Neuron (in vitro differentiated cells): ENCODE results near the gene RASA4.
A peak's percentile ranks its signal among the peaks of the same experiment; 100 is the strongest.
"Not testable (repeated sequence)": the region's sequence is repeated elsewhere in the genome, so short reads cannot be mapped to it uniquely, and the experiment has no call there.

Experiments
- H2AFZ ChIP-seq: one replicate; pipeline ENCODE4 v1.6.1; 2013; ENCODE audit warnings: low read depth, mild to moderate bottlenecking, inconsistent platforms, low read length, moderate library complexity
- H3K27me3 ChIP-seq: one replicate; pipeline ENCODE4 v1.6.1; 2013; ENCODE audit warnings: low read length; ENCODE audit not compliant: insufficient read depth
- H3K36me3 ChIP-seq: one replicate; pipeline ENCODE4 v1.6.1; 2013; ENCODE audit warnings: low read length; ENCODE audit not compliant: insufficient read depth
- H3K4me1 ChIP-seq: one replicate; pipeline ENCODE4 v1.6.1; 2013; ENCODE audit warnings: low read length; ENCODE audit not compliant: insufficient read depth
- H3K4me3 ChIP-seq: 2 replicates; pipeline ENCODE4 v1.5.1; 2013; ENCODE audit warnings: mild to moderate bottlenecking, low read length, moderate library complexity
- H3K9me3 ChIP-seq: one replicate; pipeline ENCODE4 v1.6.1; 2013; ENCODE audit warnings: low read length

Gene RASA4

DNA sequence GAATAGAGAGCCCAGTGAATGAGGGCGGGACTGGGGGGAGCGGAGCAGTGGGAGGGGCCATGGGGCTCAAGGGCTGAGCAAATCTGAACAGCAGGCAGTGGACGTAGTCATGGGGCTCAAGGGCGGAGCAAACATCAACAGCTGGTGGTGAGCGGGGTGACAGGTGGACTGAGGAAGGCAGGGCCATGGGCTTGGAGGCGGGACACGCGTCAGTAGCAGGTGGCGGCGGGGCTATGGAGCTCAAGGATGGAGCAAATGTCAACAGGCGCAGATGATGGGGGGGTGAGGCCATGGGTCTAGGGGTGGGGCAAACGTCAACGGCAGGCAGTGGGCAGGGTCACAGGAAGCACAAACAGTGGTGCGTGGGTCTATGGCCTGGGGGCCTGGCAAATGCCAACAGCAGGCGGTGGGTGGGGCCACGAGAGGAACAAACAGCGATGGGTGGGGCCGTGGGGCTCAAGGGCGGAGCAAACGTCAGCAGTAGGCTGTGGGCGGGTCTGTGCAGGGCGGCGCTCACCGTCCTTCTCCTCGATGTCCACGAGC, 24.0 kb downstream of the RASA4 start:
- H2AFZ ChIP-seq, H3K36me3 ChIP-seq, H3K9me3 ChIP-seq, H3K27me3 ChIP-seq, H3K4me1 ChIP-seq, H3K4me3 ChIP-seq: not testable (repeated sequence)

DNA sequence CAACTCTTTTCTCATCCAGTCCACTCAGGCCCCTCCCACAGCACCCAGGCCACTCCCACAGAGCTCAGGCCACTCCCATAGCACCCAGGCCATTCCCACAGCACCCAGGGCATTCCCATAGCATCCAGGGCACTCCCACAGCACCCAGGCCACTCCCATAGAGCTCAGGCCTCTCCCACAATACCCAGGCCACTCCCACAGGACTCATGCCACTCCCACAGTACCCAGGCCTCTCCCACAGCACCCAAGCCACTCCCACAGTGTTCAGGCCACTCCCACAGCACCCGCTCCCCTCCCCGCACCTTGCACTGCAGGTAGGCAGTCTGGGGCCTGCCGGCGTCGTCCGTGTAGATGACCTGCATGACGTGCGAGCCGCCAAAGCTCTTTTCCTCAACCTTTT, 26.7 kb downstream of the RASA4 start:
- H3K4me1 ChIP-seq, H3K4me3 ChIP-seq, H3K9me3 ChIP-seq, H2AFZ ChIP-seq, H3K36me3 ChIP-seq, H3K27me3 ChIP-seq: not testable (repeated sequence)

DNA sequence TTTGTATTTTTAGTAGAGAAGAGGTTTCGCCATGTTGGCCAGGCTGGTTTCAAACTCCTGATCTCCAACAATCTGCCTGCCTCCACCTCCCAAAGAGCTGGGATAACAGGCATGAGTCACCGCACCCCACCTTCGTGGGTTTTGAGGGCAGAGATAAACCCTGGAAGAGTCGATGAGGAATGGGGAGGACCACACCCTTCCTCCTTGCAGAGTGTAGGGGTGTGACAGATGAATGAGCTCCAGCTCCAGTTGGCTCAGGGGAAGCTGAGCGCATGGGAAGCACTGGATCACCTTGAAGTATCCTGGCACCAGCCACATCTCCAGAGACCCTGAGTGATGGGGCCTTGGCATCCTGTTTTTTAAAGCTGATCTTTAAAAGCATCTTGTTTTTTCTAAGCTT, 33.1 kb downstream of the RASA4 start:
- H3K27me3 ChIP-seq, H3K9me3 ChIP-seq, H3K36me3 ChIP-seq, H3K4me3 ChIP-seq, H3K4me1 ChIP-seq, H2AFZ ChIP-seq: not testable (repeated sequence)

DNA sequence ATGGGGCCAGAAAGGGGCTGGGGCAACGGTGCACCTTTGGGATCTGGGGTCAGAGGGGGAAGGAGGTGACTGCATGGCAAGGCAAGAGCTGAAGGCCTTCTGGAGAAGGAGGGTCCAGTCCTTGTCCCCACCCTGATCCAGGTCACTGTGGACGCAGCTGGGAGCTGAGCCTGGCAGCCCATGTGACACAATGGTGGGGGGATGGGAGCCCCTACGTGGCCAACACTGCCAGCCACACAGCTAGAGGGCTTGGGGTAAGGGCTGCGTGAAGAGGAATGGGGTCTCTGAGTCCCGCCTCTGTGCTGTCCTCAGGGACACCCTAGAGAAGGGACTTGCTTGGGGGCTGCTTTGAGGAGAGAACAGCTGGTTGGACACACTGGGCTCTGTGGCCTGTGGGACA, 34.8 kb downstream of the RASA4 start:
- not testable (repeated sequence) for H3K4me1 ChIP-seq, H3K27me3 ChIP-seq, H3K9me3 ChIP-seq, H3K36me3 ChIP-seq, H3K4me3 ChIP-seq, H2AFZ ChIP-seq

DNA sequence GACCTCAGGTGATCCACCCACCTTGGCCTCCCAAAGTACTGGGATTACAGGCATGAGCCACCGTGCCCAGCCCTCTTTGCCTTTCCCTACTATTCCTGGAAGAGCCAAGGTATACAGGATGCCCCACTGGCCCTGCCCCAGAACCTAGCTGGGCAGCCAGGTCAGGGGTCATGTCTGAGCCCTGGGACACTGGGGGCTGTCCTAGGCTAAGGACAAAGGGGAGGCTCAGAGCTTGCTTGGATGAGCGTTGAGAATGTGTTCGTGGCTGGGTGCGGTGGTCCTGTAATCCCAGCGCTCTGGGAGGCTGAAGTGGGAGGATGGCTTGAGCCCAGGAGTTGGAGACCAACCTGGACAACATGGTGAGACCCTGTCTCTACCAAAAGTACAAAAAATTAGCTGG, 38.1 kb downstream of the RASA4 start:
- H3K9me3 ChIP-seq, H3K4me1 ChIP-seq, H3K4me3 ChIP-seq, H2AFZ ChIP-seq, H3K36me3 ChIP-seq, H3K27me3 ChIP-seq: not testable (repeated sequence)

DNA sequence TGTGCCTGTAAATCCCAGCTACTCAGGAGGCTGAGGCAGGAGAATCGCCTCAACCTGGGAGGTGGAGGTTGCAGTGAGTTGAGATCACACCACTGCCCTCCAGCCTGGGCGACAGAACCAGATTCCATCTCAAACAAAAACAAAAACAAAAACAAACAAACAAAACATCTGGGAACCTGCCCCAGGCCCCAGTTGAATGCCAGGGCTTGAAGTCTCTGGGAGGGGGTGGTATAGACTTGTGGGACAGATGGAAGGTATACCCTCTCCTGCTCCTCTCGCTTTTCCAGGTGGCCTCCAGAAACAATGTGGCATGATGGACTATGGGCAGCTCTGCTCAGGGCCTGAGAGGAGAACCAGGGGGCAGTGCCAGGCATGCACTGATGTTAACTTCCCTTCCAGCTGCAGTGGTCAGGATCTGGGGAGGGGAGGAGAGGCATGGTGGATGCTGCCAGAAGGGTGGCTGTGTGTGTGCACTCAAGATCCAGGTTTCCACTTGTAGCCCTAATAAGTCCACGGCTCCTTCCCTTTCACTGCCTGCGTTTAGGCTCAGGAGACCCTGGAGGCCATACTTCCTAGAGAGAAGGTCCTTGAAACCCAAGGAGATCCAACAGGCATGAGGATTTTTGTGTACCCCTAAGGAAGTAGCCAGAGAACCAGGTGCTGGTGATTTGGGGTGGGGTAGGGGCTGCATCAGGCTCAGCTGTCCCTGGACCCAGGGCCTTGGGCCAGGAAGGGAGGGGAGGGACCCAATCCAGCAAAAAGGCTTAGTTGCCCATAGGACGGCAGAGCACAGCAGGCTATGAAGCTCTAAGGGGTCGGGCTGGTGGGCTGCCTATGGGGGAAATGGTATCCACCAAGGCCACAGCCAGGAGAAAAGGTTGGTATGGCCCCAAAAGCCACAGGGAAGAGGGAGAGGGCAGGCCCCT, 39.0 kb downstream of the RASA4 start:
- not testable (repeated sequence) for H3K27me3 ChIP-seq, H2AFZ ChIP-seq, H3K4me1 ChIP-seq, H3K4me3 ChIP-seq, H3K9me3 ChIP-seq, H3K36me3 ChIP-seq

DNA sequence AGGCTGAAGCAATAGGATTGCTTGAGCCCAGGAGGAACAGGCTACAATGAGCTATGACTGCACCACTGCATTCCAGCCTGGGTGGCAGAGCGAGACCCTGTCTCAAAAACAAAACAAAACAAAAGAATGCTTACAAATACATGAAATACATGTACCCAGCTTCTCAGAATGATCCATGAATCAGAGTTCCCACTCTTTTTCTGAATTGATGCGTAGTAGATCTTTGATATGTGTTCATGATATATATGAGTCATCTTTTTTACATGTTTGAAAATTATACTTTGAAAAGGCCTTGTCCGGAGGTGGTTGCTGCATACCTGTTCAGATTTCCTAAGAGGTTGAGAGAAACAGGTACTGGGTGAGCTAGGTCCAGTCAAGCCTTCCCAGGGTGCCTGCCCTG, 40.2 kb downstream of the RASA4 start:
- H3K36me3 ChIP-seq, H3K4me1 ChIP-seq, H3K27me3 ChIP-seq: not testable (repeated sequence)

DNA sequence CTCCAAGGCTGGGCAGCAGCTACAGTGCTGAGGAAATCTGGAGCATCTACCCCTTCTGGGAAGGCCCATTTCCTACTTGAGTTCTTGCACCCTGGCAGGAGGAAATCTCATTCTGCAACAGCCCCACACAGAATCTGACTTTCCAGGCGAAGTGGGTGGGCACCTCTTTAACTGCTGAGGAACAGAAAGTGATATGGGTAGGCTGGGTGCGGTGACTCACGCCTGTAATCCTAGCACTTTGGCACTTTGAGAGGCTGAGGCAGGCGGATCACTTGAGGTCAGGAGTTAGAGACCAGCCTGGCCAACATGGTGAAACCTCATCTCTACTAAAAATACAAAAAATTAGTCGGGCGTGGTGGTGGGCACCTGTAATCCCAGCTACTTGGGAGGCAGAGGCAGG, 41.9 kb downstream of the RASA4 start:
- not testable (repeated sequence) for H3K9me3 ChIP-seq, H3K27me3 ChIP-seq, H2AFZ ChIP-seq

More for the DNA sequence above, 40.2 kb downstream of the RASA4 start:
- not testable (repeated sequence) for H3K9me3 ChIP-seq, H2AFZ ChIP-seq, H3K4me3 ChIP-seq

DNA sequence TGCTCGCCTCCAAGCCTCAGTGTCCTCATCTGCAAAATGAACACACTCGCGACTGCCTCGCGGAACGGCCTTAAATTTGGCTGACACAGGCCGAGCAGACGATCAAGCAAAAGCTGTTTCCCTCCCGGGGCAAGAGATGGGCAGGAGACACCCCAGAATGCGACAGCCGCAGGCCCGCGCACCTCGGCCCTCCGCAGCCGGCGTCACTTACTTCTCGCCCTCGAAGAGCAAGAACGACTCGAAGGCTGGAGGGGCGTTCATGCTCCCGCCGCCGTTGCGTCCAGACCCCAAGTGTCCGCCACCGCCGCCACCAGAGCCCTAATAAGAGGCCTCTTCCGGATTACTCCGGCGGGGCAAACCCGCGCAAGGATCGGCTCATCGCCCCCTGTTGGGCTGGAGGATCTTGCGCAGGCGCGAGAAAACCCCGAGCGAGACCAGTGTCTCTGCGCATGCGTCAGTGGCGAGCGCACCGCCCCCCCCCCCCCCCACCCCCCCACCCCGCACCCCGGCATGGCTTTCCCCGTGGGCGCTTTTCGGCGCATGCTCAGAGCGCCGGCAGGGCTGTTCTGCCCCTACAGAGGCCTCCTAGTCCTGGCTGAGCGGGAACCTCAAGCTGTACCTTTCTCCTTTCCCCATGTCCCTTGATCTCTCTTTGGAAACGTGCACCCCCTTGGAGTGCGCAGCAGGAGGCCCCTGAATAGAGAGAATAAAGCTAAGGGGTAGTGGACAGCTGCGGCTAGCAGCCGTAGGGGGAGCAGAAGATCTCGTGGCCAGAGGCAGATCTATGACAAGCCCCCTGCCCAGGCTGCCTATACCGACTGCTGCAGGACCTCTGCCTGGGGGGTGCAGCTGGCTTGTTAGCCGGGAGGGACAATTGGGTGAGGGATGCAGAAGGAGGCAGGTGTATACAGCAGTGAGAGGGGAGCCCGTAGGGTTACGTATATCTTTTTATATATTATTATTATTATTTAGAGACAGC, 44.0 kb downstream of the RASA4 start, which contains the start of gene POLR2J3:
Gene POLR2J3 (minus strand): TSS at position 323 of the 979 bp plus-strand sequence. CDS start 62 bp downstream, at position 261.
- peak within 1 kb of the TSS; percentile 49 for H3K4me3 ChIP-seq
- H3K9me3 ChIP-seq, H3K4me1 ChIP-seq, H2AFZ ChIP-seq, H3K27me3 ChIP-seq, H3K36me3 ChIP-seq: not testable (repeated sequence)

More for the DNA sequence above, 41.9 kb downstream of the RASA4 start:
- not testable (repeated sequence) for H3K4me1 ChIP-seq, H3K36me3 ChIP-seq, H3K4me3 ChIP-seq

DNA sequence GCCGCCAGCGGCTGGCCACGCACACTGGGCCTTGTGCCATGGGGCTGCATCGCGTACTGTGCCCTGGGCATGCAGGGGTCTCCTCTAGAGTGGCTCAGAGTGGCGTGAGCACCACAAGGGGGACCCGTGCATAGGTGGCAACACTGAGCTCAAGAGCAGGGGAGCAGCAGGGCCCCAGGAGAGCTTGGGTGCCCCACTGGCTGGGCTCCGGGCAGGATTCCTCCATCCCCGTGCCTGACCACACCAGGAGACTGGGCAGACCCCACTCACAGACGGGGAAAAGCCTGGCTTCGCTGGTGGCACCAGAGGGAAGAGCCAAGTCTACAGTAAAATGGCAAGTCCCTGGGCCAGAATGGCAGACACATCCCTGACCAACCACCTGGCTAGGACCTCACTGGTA, 47.9 kb downstream of the RASA4 start:
- not testable (repeated sequence) for H3K9me3 ChIP-seq, H3K36me3 ChIP-seq, H3K4me3 ChIP-seq, H2AFZ ChIP-seq, H3K4me1 ChIP-seq, H3K27me3 ChIP-seq

DNA sequence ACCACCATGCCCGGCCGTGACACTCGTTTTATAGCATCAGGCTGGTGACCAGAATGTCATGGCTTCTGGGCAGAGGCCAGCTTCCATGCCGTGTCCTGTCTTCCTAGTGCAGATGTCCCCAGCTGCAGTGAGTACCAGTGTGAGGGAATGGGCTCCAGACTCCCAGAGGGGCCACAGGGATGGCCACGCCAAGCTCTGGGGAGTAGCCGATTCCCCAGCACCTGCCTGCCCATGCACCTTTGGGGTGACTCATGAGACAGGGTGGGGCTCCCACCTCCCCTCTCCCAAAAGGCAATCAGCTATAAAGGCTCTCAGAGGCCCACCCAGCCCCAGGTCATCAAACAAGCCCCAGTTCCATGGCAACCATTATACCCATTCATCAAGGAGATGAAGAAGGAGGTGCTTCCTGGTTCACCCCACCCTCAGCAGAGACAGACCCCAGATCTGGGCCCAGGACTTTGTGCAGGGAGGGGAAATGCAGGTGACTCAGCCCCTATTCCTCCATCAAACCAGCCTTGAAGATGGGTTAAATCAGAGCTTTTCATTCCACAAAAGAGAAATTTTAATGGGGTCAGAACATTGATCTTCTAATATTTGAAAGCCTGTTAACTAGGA, 65.6 kb downstream of the RASA4 start, which contains the start of gene SPDYE2:
Gene SPDYE2 (plus strand): TSS at position 419 of the 615 bp plus-strand sequence. CDS start 2,030 bp downstream, outside the sequence.
- H3K9me3 ChIP-seq, H2AFZ ChIP-seq, H3K27me3 ChIP-seq, H3K4me3 ChIP-seq, H3K36me3 ChIP-seq, H3K4me1 ChIP-seq: not testable (repeated sequence)

DNA sequence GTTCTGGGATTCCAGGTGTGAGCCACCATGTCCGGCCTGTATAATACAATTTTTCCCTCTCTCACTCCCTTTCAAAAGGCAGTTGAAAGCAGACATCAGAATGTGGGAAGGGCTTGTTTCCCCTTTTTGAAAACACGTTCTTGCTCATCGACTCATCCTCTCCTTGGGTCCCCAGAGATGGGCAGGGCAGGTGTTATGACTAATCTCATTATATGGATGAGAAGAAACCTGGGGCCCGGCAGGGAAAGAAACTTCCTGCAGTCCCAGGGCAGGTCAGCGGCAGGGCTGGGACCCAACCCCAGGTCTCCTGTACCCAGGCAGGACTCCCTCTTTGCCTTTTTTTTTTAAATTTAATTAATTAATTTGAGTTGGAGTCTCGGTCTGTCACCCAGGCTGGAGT, 70.2 kb downstream of the RASA4 start:
- H3K4me3 ChIP-seq, H3K4me1 ChIP-seq, H3K27me3 ChIP-seq, H2AFZ ChIP-seq, H3K36me3 ChIP-seq, H3K9me3 ChIP-seq: not testable (repeated sequence)

DNA sequence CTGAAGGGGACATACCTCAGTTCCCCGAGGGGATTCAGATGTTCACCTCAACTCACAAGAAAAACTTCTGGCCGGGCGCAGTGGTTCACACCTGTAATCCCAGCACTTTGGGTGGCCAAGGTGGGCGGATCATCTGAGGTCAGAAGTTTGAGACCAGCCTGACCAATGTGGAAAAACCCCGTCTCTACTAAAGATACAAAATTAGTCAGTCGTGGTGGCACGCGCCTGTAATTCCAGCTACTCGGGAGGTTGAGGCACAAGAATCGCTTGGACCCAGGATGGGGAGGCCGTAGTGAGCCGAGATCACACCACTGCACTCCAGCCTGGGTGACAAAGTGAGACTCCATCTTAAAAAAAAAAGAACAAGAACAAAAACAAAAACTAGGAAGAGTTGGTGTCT, 71.3 kb downstream of the RASA4 start:
- H3K36me3 ChIP-seq, H3K27me3 ChIP-seq, H2AFZ ChIP-seq, H3K4me3 ChIP-seq, H3K4me1 ChIP-seq, H3K9me3 ChIP-seq: not testable (repeated sequence)
